Suppressor macrophage treated with lipopolysaccharide for 4 hours (primary cell): Measurements from ENCODE around the gene GBA2.
A peak's percentile ranks its signal among the peaks of the same experiment; 100 is the strongest.

Experiments used
- DNase-seq: peaks from one replicate; pipeline ENCODE4 v3.0.0-alpha.2; 2020

Gene GBA2

GRCh38 chr9:35714579-35715252, 34.3 kb downstream of the GBA2 start:
- DNase-seq, result no peak

GRCh38 chr9:35714123-35714522, 34.9 kb downstream of the GBA2 start:
- DNase-seq, result no peak

GRCh38 chr9:35713578-35713977, 35.5 kb downstream of the GBA2 start:
- no peak for DNase-seq

- DNase-seq, result no peak
Observed at GRCh38 chr9:35712762-35713400, 36.1 kb downstream of the GBA2 start.

GRCh38 chr9:35711501-35712428, 37.3 kb downstream of the GBA2 start:
- DNase-seq, result no peak

- no peak for DNase-seq
Observed at GRCh38 chr9:35710818-35711500, 38.1 kb downstream of the GBA2 start.

- DNase-seq, result no peak
Observed at GRCh38 chr9:35708146-35708545, 40.9 kb downstream of the GBA2 start.

- DNase-seq, result no peak
Observed at GRCh38 chr9:35706951-35707350, 42.1 kb downstream of the GBA2 start.

- DNase-seq, result no peak
Observed at GRCh38 chr9:35705836-35706430, 43.1 kb downstream of the GBA2 start.

GRCh38 chr9:35705372-35705771, 43.7 kb downstream of the GBA2 start:
- DNase-seq, result no peak

GRCh38 chr9:35703906-35704672, 44.9 kb downstream of the GBA2 start:
- no peak for DNase-seq

GRCh38 chr9:35702696-35703095, 46.3 kb downstream of the GBA2 start:
- DNase-seq, result no peak

GRCh38 chr9:35700942-35701341, 48.1 kb downstream of the GBA2 start:
- no peak for DNase-seq

GRCh38 chr9:35700031-35700430, 49.0 kb downstream of the GBA2 start:
- no peak for DNase-seq

- DNase-seq, result no peak
Observed at GRCh38 chr9:35698231-35698630, 50.8 kb downstream of the GBA2 start.

GRCh38 chr9:35697486-35697885, 51.5 kb downstream of the GBA2 start:
- DNase-seq, result no peak

GRCh38 chr9:35696520-35697215, 52.4 kb downstream of the GBA2 start:
- DNase-seq, result peak; percentile 45

GRCh38 chr9:35695943-35696401, 53.1 kb downstream of the GBA2 start:
- DNase-seq, result no peak

GRCh38 chr9:35691757-35692301, 57.2 kb downstream of the GBA2 start:
- no peak for DNase-seq

GRCh38 chr9:35691334-35691650, 57.7 kb downstream of the GBA2 start:
- peak; percentile 36 for DNase-seq
